GM18499 (cell line): ENCODE measurements around the gene TBX18.

ENCODE experiments used
- ATAC-seq: cut with Tn5 transposase; IDR thresholded peaks from one replicate; pipeline ENCODE4 v1.9.1; 2021; ENCODE audit warnings: moderate number of reproducible peaks; ENCODE audit not compliant: insufficient read depth, unreplicated experiment

Gene TBX18

DNA sequence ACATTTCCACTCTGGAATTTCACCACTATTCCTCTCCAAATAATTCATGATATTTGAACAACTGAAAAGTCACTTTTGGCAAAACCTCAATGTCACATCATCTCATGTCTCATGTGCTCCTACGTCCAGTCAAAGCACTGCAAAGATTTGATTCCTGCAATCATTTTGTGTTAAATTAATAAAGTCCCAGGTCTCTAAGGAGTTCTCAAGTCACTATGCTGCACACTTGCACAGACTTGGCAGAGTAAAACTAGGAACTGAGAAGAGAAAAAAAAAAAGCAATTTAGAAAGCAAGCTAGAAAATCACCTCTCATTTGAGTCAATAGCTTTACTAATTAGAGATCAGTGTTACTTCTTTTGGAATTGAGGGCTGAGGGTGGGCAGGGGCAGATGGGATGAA lies 11.2 kb downstream of the TBX18 start:
- no peak for ATAC-seq

DNA sequence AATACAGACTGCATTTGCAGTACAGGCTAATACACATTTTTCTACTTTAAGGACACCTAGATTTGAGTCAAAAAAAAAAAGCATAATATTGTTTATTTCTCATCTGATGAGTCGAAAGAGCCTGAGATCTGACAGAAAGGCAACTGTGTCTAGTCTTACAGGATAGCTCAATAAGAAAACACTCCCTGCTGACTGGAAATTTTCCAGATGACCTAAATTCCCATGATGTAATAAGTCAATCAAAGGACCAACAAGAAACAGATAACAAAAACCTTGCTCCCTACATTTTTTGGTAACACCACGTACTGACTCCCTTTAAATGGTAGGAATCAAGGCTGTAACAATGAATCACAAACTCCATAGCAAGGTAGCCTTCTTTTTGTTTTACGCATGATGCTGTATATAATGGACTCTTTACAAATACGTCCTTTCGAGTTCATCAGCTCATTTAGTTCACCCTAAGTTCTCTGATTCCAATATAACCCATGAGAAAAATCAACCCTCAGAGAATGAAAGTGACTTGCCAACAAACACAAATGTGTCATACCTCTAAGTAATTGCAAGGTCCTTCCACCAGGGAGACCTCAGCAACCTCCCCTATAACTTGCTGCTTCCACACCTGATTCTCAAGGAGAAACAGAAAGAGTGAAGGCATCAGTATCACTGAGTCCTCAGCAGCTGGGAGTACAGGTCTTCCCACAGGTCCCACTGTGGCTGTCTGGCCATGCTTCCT lies 12.1 kb downstream of the TBX18 start:
- ATAC-seq, result no peak

DNA sequence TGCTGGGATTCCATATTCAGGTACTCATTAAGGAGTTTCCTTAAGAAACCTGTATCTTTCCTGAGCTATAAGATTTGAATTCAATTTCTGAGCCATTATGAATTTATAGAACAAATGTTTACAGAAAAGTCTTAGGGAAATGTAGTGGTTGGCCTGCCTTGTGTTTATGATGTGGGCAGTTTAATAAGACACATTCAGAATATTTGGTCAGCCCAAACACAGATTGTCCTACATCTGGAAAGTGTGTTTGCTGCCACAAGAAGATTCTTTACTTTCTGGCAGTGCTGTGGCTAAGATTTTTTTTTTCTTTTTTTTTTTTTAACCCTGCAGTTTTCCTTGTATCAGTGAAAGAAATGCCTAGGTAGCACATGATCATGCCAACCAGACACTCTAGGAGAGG lies 15.2 kb downstream of the TBX18 start:
- ATAC-seq, result no peak

DNA sequence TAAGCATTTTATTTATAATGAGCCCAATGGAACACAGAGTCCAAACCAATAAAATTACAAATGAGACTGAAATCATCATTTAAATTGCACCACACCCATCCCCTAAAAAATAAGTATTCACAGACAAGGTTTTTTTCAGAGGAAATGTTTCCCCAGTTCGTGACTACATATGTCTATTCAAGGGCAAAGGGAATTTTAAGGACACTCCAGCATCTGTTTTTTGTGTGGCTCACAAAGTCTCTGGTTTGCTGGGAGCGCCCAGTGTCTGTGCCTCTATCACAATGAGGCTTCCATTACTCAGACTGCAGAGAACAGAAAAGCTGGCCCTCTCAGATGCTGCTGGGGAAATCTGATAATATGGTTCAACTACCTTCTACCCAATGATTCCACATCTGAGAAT lies 16.0 kb downstream of the TBX18 start:
- no peak for ATAC-seq

DNA sequence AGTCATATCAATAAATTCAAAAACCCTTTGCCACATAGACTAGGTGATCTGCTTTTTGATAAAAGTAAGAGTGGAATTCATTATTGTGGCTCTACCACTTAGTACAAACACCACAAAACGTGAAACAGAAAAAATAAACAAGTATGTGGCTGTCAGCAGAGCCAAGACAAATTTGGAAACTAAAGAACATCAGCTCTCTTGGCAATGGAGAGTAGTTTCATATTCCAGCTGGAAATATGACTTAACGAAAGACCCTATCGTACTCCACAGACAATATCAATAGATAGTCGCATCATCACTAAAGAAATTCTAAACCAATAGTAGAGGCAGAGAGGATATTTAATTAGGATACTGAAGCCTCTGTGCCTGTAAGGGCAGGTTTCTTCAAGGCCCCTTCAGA lies 20.8 kb downstream of the TBX18 start:
- ATAC-seq, result no peak

DNA sequence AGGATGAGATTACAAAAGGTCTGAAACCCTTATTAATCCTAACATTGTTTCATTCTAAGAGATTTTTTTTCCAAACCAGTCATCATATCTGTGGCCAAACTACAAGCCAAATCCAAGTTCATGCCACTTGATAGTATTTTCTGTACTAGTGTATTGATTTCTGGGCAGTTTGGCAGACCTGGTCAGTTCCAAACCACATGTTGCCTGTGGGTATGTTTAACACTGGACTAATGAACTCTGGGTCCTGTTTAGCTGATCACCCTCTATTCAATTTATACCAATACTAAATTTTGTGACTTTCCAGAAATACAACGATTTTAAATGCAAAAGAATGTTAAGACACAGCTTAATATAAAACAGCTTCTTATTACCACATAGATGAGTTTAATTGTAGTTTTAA lies 24.0 kb downstream of the TBX18 start:
- no peak for ATAC-seq

DNA sequence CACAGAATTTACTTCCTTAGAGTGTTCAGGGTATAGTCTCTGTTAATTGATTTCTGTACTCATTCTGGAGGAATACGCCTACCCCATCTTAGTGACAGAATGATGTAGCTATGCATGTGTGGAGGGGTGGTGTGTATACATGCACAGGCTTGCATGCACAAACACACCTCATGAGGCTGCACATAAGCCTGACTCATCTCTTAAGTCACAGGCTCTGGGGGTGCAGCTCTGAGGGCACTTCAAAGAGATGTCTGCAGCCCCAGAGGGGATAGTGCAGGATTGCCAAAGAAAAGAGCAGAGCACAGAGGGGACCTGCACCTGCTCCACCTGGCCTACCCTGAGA lies 24.6 kb downstream of the TBX18 start:
- no peak for ATAC-seq

DNA sequence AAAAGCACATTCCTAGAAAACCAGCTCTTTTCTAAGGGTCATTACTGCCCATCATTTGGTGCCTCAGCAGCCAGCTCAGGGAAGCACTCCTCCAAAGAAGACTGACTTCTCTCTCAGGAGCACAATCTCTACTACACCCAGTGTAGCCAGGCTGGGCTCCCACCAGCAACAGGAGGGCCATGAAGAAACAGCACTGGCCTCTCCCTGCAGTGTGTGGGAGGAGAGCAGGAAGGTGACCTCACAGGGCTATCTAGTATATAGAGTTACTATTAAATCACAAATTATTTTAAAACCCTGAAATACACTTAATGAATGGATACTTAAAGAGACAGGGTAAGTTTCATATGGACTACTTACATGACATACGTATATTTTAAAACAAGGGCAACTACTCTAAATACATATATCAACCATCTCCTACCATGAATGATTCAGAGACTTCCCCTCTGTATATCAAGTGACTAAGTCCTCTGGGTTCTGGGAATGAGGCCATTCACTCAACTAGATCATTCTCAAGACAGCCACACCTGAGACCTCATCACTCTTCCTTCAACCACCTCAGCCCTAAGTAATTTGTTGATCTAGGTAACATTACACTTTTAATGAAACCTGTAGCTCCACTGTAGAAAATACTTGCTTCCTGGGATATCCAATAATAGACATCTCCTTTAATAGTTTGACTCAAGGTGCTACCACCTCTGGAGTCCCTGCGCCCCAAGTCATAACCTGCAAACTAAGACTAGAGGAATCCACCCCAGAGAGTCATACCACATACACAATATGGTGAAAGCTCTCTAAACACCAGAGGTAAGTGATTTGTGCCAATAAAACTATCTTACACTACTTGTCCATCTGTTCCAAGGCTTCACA lies 25.2 kb downstream of the TBX18 start:
- no peak for ATAC-seq

DNA sequence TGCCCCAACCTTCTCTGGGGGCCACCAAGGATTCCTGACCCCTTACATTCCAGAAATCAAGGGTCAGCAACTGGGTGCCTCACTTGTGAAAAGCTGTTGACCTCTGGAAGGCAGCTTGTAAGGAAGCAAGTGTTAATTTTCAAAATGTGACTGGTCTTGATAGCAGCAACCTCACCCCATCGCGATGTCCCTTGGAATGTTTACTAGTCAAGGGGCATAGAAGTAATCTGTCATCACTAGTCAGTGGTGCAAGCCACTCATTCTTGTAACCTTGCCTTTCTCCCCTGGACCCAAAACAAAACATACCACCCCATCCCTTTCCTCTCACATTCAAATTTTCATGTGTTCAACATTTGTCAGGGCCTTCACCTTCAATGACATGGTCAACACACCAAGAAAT lies 30.5 kb downstream of the TBX18 start:
- no peak for ATAC-seq

DNA sequence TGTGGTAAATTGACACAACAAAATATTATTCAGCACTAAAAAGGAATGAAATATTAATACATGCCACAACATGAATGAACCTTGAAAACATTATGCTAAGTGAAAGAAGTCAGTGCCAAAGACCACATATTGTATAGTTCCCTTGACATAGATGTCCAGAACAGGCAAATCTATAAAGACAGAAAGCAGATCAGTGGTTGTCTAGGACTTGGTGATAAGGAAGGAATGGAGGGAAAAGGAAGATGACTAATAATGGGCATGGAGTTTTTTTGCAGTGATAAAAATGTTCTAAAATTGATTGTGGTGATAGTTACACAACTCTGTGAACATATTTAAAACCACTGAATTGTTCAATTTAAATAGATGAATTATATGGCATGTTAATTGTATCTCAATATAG lies 32.5 kb downstream of the TBX18 start:
- no peak for ATAC-seq

DNA sequence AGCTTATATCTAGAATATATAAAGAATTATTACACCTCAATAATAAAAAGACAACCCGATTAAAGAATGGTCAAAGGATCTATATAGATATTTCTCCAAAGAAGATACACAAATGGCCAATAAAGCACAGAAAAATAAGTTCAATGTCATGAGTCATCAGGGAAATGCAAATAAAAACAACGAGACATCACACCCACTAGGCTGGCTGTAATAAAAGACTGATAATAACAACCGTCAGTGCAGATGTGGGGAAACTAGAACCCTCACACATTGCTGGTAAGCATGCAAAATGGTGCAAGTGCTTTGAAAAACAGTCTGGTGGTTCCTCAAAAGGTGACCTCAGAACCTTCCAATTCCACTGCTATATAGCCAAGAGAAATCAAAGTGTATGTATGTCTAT lies 33.0 kb downstream of the TBX18 start:
- no peak for ATAC-seq

DNA sequence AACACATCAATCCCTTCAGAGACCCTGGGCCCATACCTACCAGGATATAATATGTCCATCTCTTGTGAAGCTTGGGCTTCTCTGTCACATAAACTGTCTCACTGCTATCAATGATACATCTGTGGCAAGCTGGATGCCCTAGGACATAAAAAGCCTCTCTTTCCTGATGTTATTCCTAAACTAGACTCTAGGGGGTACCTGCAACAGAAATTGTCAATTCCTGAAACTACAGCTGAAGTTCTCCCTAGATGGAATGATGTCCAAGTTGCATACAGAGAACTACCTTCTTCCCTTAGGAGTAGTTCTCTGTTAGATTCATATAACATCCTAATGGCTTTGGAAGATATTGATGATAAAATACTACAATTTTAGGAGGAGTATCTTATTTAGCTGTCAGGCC lies 35.8 kb downstream of the TBX18 start:
- ATAC-seq, result no peak

DNA sequence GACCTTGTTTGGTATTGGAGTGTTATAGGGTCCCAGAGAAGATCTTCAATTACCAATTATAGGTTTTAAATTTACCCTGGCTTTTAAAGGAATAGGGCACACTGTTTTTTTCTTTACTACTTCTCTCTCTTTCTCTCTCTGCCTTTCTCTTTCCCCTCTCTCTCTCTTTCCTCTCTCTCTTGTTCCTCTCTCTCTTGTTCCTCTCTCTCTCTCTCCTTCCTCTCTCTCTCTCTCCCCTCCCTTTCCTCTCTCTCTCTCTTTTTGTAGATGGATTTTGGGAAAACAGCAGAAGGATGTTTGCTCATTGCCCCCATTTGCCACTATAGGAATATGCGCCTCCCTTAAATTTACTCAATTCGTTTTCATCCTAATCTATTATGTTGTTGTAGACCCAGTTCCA lies 45.2 kb downstream of the TBX18 start:
- ATAC-seq, result no peak

DNA sequence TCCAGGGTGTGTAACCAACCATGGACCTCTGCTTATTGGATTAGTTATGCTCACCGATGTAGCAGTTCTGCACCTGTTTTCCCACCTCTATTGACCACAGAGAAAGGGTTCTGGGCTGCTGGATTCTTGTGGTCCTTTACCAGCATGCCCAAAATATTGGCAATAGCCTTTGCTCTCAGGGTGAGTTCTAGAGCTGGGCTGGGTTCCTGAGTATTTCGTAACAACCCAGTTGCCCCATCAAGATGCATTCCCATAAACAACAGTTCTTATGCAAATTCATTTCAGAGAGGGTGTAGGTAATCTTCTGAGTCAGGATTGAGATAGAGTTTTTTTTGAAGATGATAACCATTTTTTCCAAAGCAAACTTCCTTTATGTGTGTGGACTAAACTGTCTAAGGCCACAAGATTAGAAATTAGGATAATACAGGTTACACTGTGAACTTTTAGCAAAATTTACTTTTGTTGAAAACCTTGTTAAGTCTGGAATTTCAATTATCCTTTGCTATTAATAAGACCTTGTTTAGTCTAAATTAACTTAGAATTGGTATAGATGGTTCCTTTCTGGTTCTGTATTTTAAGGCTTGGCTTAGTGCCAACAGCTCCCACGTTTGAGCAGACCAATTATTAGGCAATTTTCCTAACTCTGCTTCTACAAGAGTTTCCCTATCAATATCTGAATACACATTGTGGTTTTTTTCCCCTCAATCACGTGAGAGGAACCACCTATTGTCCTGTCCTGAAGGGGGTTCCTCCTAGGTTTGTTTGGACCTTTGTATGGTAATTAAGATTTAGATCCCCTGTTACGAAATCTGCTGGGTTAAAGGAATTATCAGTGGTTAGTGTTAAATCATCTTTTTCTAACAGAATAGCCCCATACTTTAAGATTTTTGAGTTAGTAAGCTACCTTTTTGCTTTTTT lies 46.1 kb downstream of the TBX18 start:
- no peak for ATAC-seq

DNA sequence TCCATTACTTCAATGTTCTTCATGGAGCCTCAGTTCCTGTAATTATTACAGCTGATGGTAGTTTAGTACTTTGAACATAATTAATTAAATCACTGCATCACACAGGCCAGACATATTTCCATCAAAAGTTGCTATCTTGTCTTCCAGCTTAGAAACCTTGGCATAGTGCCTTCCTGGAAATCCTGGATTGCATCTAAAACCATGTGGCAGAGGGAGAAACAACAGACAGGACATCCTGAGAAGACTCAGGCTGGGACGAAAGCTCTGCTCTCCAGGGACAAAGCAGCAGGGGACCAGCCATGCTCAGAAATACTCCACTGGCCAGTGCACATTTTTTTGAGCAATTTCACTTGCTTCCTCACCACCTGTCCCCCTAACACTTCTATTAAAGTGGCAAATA lies 55.3 kb downstream of the TBX18 start:
- ATAC-seq, result no peak

DNA sequence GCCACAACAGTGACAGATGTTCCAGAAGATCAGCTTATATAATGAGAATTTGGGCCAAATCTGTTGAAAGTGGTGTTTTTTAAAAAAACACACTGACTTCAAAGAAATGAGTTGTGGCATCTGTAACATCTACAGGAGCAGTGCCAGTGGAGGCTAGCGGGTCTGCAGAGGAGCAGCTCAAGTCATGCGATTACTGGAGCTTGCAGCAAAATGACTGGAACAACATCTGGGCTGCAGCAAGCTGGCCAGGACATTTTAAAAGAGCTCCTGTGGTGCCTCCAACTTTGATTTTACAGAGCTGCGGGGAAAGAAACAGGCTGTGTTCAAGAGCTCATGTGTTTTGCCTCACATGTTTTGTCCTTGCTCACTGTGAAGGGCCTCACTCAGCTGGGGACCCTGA lies 57.2 kb downstream of the TBX18 start:
- no peak for ATAC-seq

DNA sequence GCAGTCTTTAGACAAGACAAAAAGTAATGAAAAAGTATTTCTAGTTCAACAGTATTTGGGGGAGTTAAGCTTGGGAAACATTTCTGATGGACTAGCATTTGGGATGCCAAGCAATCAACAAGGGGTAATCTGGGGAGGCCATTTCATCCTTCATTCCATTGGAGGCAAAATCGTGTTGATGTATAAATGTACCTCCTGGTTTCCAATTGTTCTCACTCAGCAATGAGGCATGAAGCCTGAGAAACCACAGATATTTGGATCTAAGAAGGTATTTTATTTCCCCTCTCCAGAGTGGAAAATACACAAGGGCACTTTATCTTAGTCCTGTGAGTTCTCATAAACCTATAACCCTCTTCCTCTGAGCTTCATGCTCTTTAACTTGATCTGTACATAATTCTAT lies 68.2 kb downstream of the TBX18 start:
- ATAC-seq, result no peak

DNA sequence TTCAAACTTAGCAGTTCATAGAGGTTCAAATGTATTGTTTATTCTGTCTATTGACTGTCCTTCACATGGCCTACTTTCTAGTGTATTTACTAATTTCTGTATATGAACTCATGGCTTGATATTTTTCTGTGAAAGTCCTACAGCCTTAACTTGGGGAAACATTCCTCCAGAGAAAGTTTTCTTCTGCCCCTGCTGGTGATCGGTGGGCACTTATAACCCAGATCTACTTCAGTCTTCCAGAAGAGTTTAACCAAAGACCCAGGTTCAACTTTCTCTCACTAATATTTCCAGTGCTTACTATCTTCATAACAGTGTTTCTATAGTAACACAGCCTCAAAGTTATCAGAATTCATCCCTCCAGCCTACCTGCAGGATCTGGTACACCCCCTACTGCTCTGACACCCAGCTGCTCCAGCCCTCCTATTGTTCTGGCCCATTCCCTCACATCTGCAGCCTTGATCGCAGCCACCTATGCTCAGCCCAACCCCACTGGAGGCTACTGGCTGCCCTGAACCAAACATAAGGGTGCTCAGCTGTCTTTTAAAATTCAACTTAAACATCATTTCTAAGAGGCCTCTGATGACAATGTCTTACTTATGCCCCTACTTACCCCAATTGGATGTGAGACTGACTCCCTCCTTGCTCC lies 72.3 kb downstream of the TBX18 start:
- ATAC-seq, result no peak

DNA sequence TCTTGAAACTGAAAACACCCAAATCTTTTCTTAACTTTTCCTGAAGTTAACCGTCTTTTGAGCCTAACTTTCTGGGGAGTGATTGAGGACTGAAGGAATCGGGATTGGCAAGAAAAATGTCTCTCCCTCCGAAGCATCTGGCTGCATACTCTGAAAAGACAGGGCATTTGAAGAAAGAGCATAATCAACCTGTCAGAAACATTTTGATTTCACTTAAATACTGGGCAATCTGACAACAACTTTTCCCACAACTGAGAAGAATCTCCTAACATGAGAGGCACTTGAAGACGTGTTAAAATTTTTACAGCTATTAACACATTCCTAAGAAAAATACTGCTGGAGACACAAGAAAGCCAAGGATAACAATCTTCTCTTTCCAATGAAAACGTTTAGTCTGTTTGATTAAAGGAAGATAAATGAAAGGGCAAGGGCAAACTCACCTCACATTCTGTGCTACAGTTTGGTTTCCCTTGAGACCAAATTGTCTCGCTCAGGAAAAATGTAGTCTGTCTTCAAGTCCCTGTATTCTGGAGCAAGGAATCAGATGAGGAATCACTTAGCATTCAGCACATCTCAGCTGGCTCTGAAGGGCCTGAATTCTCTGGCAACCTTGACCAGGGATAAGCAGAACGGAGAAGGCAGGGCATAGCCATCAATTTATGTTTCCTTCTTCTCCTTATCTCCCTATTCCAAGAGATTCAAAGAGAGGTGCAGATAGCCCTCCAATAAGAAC lies 76.1 kb downstream of the TBX18 start:
- ATAC-seq, result no peak

DNA sequence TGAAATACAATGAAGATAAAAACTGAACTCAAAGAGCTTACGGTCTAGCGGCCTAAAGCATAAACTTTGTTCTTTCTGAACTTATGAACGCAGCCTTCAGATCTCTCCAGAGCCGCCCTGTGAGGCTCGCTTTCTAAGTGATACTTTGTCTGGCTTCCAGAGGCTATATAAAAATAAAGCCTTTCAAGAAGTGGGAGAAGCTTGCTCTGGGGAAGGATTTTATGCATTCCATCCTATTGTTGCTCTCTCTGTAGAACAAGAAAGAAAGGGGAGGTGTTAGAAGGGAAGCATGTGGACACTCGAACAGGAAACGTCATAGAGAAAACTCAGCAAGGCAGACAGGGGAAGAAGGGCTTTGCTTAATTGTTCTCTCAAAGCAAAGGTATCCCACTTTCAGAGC lies 77.0 kb downstream of the TBX18 start:
- no peak for ATAC-seq
